ENCODE data around the gene SORCS2.

SORCS2 gene

GRCh38 chr4:7341491-7342222, 149.3 kb downstream of the SORCS2 start:
- DNase-seq = no peak

- DNase-seq = no peak
These were observed 150.1 kb downstream of the SORCS2 start for GRCh38 chr4:7342223-7343080.

GRCh38 chr4:7343081-7343655, 150.8 kb downstream of the SORCS2 start:
- DNase-seq = no peak

- DNase-seq = no peak
These were observed 151.6 kb downstream of the SORCS2 start for GRCh38 chr4:7343950-7344349.

GRCh38 chr4:7344636-7345155, 152.4 kb downstream of the SORCS2 start:
- DNase-seq = no peak

- DNase-seq = no peak
These were observed 155.6 kb downstream of the SORCS2 start for GRCh38 chr4:7347981-7348380.

- DNase-seq = no peak
These were observed 156.9 kb downstream of the SORCS2 start for GRCh38 chr4:7348946-7349900.

- DNase-seq = no peak
These were observed 158.1 kb downstream of the SORCS2 start for GRCh38 chr4:7350396-7350795.

- DNase-seq = no peak
These were observed 158.7 kb downstream of the SORCS2 start for GRCh38 chr4:7351014-7351413.

GRCh38 chr4:7352486-7352885, 160.1 kb downstream of the SORCS2 start:
- DNase-seq = no peak

- no peak for DNase-seq
These were observed 160.9 kb downstream of the SORCS2 start for GRCh38 chr4:7353046-7353790.

GRCh38 chr4:7353846-7354610, 161.7 kb downstream of the SORCS2 start:
- no peak for DNase-seq

- DNase-seq = no peak
These were observed 162.6 kb downstream of the SORCS2 start for GRCh38 chr4:7354927-7355326.

GRCh38 chr4:7355795-7356194, 163.5 kb downstream of the SORCS2 start:
- no peak for DNase-seq

GRCh38 chr4:7356667-7357310, 164.5 kb downstream of the SORCS2 start:
- DNase-seq = no peak

- DNase-seq = no peak
These were observed 165.0 kb downstream of the SORCS2 start for GRCh38 chr4:7357323-7357722.

GRCh38 chr4:7358100-7358735, 165.9 kb downstream of the SORCS2 start:
- no peak for DNase-seq

- DNase-seq = no peak
These were observed 167.2 kb downstream of the SORCS2 start for GRCh38 chr4:7359400-7360062.

- no peak for DNase-seq
These were observed 168.5 kb downstream of the SORCS2 start for GRCh38 chr4:7360806-7361205.

All from stimulated activated CD4-positive, alpha-beta T cell treated with anti-CD3 and anti-CD28 coated beads, Interleukin-2, amount 100 ng/mL, for 48 hours (primary cell).